ENCODE data around the gene RNF149.

The RNF149 gene

GRCh38 chr2:101293544-101293943 lies 15.0 kb downstream of the RNF149 start:
- ATAC-seq, result no peak
- TF ChIP-seq, protein P1, sequence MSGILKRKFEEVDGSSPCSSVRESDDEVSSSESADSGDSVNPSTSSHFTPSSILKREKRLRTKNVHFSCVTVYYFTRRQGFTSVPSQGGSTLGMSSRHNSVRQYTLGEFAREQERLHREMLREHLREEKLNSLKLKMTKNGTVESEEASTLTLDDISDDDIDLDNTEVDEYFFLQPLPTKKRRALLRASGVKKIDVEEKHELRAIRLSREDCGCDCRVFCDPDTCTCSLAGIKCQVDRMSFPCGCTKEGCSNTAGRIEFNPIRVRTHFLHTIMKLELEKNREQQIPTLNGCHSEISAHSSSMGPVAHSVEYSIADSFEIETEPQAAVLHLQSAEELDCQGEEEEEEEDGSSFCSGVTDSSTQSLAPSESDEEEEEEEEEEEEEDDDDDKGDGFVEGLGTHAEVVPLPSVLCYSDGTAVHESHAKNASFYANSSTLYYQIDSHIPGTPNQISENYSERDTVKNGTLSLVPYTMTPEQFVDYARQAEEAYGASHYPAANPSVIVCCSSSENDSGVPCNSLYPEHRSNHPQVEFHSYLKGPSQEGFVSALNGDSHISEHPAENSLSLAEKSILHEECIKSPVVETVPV (CRISPR knock-in tag; IDR thresholded peaks at IDR 0.05), result no peak
- TF ChIP-seq ISL1 (CRISPR knock-in tag; IDR thresholded peaks at IDR 0.05) (no peak), ESRRG (CRISPR knock-in tag; IDR thresholded peaks at IDR 0.05) (no peak)

DNA sequence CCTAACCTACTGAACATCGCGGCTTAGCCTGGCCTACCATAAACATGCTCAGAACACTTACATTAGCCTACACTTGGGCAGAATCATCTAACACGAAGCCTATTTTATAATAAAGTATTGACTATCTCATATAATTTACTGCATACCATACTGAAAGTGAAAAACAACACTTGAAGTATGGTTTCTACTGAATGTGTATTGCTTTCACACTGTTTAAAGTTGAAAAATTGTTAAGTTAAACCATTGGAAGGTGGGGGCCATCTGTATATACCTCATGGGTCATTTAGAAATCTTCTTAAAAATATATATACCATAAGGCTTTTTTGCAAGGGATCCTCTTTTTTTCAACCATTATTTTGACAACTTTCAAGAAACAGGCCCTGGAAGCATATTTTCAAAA lies 16.5 kb downstream of the RNF149 start:
- no peak for ATAC-seq
- TF ChIP-seq OSR1 (CRISPR knock-in tag; IDR thresholded peaks at IDR 0.05), result no peak

GRCh38 chr2:101290711-101291110 lies 17.8 kb downstream of the RNF149 start:
- ATAC-seq, result no peak
- TF ChIP-seq SNAI2 (CRISPR knock-in tag; IDR thresholded peaks at IDR 0.05) (no peak), ZNF565 (CRISPR knock-in tag; conservative IDR thresholded peaks at IDR 0.05; ENCODE audit: low read depth) (no peak), ZNF8 (CRISPR knock-in tag; IDR thresholded peaks at IDR 0.05) (no peak), TSHZ2 (CRISPR knock-in tag; IDR thresholded peaks at IDR 0.05) (no peak), ESRRG (CRISPR knock-in tag; IDR thresholded peaks at IDR 0.05) (no peak), BACH2 (CRISPR knock-in tag; IDR thresholded peaks at IDR 0.05; ENCODE audit: borderline replicate concordance) (no peak), OSR1 (CRISPR knock-in tag; IDR thresholded peaks at IDR 0.05) (no peak), CREB5 (CRISPR knock-in tag; IDR thresholded peaks at IDR 0.05; ENCODE audit: low read depth) (no peak), ISL1 (CRISPR knock-in tag; IDR thresholded peaks at IDR 0.05) (no peak), POU6F1 (CRISPR knock-in tag; IDR thresholded peaks at IDR 0.05; ENCODE audit: borderline replicate concordance, low read depth) (no peak), ZFP30 (CRISPR knock-in tag; IDR thresholded peaks at IDR 0.05) (no peak), ARNTL (CRISPR knock-in tag; IDR thresholded peaks at IDR 0.05; ENCODE audit: borderline replicate concordance, low read depth) (no peak)
- TF ChIP-seq, protein P2, sequence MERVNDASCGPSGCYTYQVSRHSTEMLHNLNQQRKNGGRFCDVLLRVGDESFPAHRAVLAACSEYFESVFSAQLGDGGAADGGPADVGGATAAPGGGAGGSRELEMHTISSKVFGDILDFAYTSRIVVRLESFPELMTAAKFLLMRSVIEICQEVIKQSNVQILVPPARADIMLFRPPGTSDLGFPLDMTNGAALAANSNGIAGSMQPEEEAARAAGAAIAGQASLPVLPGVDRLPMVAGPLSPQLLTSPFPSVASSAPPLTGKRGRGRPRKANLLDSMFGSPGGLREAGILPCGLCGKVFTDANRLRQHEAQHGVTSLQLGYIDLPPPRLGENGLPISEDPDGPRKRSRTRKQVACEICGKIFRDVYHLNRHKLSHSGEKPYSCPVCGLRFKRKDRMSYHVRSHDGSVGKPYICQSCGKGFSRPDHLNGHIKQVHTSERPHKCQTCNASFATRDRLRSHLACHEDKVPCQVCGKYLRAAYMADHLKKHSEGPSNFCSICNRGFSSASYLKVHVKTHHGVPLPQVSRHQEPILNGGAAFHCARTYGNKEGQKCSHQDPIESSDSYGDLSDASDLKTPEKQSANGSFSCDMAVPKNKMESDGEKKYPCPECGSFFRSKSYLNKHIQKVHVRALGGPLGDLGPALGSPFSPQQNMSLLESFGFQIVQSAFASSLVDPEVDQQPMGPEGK (CRISPR knock-in tag; IDR thresholded peaks at IDR 0.05; ENCODE audit: borderline replicate concordance), result no peak
- TF ChIP-seq, protein P1 (CRISPR knock-in tag; IDR thresholded peaks at IDR 0.05), result no peak

GRCh38 chr2:101287303-101287702 lies 21.2 kb downstream of the RNF149 start:
- ATAC-seq, result no peak
- TF ChIP-seq RARB (CRISPR knock-in tag; IDR thresholded peaks at IDR 0.05) (no peak), ISL1 (CRISPR knock-in tag; IDR thresholded peaks at IDR 0.05) (no peak), TSHZ2 (CRISPR knock-in tag; IDR thresholded peaks at IDR 0.05) (no peak), CSDC2 (CRISPR knock-in tag; IDR thresholded peaks at IDR 0.05) (no peak), ZC3H10 (CRISPR knock-in tag; IDR thresholded peaks at IDR 0.05) (no peak), TCF4 (CRISPR knock-in tag; IDR thresholded peaks at IDR 0.05; ENCODE audit: borderline replicate concordance) (no peak), OSR1 (CRISPR knock-in tag; IDR thresholded peaks at IDR 0.05) (no peak), BACH2 (CRISPR knock-in tag; IDR thresholded peaks at IDR 0.05; ENCODE audit: borderline replicate concordance) (no peak), ZFP3 (CRISPR knock-in tag; IDR thresholded peaks at IDR 0.05) (no peak), SNAI2 (CRISPR knock-in tag; IDR thresholded peaks at IDR 0.05) (no peak), ZNF70 (CRISPR knock-in tag; IDR thresholded peaks at IDR 0.05) (no peak), ARNTL (CRISPR knock-in tag; IDR thresholded peaks at IDR 0.05; ENCODE audit: borderline replicate concordance, low read depth) (no peak)
- TF ChIP-seq, protein P2 (CRISPR knock-in tag; IDR thresholded peaks at IDR 0.05; ENCODE audit: borderline replicate concordance), result no peak
